ENCODE measurements around the gene NOL9.

The NOL9 gene

DNA sequence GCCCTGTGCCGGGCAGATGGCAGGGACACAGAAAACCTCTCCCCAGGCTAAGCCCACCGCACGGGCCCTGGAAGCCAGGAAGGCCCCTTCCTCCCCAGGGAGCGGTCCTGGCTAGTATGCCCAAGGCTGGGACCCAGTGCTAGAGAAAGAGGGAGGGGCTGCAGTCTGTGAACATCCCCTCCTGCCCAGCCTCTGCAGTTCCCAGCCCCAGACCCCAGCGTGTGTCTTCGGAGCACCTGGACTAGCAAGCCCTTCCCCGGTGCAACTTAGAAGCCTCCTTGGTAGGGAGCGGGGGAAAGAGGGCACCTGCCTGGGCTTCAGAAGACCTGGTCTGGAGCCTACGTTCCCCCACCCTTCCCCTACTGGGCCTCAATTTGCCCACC, 64.9 kb downstream of the NOL9 start:
- DNase-seq (ENCODE audit: low read depth), result no peak

DNA sequence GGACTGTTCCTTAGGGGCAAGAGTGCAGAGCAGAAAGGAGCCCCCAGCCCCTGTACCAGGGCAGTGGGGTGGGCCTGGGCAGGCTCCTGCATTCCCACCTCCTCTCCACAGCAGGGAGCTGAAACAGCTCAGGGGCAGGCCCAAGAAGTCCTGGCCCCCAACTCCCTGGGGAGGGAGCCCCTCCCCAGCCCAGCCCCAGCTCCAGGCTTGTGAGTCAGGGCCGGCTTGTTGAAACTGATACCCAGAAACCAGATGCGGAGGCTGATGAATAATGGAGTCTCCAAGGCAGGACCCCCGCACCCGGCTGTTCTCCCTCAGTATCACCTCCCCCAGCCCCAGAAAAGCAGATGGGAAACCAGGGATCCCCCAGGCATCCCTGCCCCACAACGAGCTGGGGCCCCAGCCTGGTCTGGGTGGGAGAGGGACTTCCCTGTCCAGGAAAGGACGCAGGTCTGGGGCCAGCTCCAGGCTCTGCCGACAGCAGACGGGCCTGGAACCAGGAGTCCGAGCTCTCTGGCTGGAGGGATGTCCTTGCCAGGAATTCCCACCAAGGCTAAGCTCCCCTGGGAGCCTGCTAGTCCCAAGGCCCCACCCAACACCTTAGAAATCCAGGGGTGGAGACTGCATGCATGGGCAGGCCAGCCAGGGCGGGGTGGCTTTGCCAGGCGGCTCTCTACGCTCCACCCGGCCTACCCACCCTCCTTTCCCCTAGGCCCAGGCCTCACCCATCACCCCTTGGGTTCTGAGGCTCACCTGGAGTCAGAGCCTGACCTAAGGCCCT, 65.5 kb downstream of the NOL9 start:
- no peak for DNase-seq (ENCODE audit: low read depth)

DNA sequence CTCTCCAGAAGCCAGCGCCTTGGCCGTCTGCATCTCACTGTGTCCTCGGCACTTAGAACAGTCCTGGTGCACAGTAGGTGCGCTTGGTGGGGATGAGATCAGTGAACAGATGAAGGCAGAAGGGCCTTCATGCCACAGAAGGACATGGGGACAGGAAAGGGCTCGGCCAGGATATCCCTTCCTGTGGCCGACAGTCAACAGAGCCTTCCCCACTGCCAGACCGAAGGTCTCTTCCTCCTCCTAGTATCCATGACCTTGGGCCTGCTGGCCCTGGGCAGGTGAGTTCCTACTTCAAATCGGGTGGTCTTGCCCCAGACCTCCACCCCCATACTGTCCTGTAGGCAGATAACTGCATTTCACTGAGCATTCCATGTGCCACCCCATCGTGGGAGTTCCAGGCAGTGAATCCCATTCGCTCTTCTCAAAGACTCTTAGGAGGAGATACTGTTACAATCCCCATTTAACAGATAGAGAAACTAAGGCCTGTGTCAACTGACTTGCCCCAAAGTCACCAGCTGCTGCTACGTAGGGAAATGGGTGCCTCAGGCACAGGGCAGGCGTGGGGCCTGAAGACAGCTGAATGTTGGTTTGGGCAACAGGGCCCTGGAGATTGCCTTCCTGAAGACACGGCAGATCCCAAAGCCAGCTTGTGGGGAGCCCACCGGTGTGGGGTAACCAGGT, 66.4 kb downstream of the NOL9 start:
- no peak for DNase-seq (ENCODE audit: low read depth)

DNA sequence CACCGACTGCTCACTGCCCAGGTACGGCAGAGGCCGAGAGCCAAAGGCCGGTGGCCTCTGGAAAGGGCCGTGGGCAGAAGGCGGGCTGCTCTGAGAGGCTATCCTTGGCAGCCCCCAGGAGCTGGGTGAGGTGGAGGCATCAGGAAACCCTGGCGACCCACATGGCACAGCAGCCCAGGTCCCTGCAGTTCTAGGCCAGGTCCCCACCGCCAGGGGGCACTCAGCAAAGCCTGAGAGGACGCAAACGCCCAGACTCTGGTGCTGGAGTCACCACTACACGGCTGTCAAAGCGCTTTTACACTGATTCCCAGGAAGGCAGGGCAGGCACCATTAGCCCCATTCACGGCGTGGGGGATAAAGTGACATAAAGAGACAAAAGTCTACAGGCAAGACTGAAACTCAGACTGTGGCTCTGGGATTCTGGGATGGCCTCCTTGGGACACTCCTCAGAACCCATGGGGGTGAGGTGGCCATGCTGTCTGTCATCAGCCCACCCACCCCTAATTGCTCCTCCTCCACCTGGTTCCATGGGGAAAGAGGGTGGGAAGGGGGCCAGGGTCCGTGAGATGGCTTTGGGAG, 67.8 kb downstream of the NOL9 start:
- DNase-seq (ENCODE audit: low read depth), result peak; percentile 72

DNA sequence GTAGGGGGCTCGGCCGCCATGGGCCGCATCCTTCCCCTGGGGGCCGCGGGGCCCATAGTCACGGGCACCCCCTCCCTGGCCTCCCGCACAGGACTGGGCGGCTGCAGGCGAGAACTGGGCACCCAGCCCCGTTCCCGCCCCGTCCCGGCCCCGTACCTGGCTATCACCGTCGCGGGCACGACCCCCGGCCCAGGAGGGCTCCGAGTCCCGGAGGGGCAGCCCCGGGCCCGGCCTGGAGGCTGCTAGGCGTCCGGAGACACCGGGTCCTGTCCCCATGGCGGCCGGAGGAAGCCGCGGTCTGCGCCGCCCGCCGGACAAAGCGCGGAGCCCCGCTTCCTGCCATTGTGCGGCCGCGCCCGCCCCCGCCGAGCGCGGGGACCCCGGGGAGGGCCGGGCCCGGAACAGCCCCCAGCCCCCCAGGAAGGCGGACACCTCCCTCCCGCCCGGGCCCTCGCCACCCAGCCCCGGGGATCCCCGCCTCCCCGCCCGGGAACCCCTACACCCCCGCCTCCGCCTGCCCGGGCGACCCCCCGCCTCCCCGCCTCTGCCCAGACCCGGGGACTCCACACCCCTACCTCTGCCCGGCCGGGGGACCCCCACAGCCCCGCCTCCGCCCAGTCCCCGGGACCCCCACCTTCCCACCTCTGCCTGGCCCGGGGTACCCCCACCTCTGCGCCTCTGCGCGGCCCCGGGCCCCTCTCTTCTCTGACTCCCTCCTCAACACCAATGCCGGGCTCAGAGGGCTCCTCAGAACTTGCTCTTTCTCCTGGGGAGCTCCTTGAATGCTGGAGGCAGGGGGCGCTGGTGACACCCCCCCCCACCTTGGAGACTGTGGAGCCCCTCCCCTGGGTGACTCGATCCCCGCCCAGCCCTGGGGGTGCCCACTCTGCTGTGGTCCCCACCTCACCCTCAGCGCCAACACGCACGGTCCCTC, 68.9 kb downstream of the NOL9 start:
- DNase-seq (ENCODE audit: low read depth), result no peak

DNA sequence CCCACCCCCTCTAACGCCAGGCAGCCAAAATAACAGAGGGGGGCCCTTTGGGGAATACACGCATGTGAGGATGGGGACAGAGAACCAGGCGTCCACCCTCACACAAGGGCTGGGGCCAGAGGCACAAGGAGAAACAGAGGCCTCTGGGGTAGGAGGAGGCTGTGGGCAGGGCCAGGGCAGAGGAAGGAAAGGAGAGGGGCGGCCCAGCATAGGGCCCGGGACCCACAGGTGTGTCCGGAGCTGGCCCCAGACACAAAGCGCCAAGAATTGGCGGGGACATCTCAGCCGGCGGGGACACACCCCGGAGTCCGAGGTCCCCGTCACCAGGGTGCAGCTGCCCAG, 69.5 kb downstream of the NOL9 start:
- DNase-seq (ENCODE audit: low read depth), result no peak

DNA sequence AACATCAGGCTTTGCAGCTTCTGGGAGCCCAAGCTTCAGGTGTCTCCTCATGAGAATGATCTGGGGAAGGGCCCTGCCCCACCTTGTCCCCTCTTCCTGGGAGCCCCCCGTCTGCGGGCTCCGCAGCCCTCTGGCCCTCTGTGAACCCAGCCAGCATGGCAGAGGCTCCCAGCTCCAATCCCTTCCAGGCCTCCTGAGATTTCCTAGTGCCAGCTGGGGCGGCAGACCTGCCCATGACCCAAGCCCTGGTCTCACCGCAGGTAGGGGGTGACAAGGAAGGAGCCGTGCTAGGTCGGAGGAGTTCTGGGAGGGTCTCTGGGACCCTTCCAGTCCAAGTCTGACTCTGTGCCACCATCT, 70.6 kb downstream of the NOL9 start:
- DNase-seq (ENCODE audit: low read depth), result no peak

DNA sequence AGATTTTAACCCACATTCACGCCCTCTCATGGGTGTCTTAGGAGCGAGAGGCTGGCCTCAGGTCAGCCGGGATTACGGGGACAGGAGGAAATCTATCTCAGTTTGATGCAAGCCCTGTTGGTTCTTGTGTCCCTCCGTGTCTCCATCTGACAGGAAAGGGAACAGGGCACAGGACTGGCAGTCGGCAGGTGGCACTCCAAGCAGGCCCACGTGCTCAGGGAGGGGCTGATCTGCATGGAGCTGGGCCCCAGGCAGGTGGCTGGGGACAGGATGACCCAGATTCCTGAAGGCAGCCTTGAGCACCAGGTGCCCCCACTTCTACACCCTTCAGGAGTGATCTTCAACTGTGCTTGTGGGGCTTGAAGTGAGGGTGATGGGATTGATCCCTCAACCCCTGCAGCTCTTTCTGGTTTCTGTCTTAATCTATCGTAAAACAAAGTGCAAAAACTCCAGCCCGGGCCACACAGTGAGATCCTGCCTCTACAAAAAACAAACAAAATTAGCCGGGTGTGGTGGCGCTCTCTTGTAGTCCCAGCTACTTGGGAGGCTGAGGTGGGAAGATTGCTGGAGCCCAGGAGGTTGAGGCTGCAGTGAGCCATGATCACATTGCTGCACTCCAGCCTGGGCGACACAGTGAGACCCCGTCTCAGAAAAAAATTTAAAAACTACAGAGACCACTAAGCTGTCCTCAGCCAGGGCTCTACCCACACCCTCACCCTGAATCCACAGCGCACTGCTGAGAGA, 71.1 kb downstream of the NOL9 start:
- no peak for DNase-seq (ENCODE audit: low read depth)

DNA sequence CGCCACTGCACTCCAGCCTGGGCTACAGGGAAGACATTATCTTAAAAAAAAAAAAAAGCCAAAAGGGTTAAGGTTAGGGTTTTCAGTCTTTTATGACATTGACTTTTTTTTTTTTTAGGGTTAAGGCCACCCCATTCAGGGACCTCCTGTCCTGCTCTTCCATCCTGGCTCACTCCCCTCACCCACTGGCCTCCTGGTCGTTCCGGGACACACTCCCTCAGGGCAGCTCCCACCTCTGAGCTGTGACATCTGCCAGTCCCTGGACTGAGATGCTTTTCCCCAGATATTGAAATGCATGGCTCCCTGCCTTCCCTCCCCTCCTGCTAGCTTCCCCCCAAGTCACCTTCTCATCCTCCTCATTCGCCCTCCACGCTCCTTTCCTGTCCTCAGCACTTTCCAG, 72.5 kb downstream of the NOL9 start:
- no peak for DNase-seq (ENCODE audit: low read depth)

DNA sequence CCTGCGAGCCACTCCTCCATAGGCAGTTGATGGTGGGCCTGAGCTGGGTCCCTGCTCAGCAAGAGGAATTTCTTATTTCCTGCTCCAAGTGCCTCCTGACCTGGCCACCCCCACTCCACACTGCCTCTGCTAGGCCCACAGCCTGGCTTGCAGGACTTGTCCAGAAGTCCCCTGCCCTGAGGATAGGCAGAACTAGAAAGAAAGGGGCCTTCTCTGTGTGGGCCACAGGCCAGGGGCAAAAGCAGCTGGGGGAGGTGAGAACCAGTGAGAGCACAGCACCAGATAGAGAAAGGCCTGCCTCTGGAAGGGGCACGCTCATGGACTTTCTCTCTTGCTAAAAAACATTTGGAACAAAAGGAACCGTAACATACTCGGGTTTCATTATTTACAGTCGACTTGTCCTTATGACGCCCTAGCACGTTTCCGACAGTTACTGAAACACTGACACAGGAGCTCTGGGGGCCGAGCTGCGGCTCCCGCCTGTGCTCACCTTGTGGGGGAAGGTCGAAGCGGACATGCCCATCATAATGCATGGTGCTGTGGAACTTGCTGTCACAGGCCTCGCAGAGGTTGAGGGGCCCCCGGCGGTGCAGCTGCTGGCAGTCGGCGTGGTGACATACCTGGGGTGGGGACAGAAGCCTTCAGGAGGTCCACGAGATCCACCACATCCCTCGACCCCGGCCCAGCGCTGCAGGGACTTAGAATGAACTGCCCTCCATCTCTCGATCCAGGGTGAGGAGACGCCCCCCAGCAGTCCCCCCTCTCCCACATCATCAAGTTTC, 77.1 kb downstream of the NOL9 start:
- no peak for DNase-seq (ENCODE audit: low read depth)

DNA sequence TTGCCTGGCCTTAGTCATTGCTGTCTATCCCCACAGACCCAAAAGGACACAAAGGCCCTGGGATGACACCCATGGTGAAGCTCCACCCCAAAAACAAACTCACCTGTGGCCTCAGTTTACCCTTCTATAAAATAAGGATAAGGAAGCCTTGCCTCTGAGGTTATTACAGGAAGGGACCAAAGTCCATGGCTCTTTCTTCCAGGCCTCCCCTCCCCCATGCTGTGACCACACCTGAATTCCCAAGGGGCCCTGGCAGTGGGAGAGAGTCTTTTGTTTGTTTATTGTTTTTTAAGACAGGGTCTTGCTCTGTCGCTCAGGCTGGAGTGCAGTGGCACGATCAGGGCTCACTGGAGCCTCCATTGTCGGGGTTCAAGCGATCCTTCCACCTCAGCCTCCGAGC, 77.8 kb downstream of the NOL9 start:
- DNase-seq (ENCODE audit: low read depth), result no peak

DNA sequence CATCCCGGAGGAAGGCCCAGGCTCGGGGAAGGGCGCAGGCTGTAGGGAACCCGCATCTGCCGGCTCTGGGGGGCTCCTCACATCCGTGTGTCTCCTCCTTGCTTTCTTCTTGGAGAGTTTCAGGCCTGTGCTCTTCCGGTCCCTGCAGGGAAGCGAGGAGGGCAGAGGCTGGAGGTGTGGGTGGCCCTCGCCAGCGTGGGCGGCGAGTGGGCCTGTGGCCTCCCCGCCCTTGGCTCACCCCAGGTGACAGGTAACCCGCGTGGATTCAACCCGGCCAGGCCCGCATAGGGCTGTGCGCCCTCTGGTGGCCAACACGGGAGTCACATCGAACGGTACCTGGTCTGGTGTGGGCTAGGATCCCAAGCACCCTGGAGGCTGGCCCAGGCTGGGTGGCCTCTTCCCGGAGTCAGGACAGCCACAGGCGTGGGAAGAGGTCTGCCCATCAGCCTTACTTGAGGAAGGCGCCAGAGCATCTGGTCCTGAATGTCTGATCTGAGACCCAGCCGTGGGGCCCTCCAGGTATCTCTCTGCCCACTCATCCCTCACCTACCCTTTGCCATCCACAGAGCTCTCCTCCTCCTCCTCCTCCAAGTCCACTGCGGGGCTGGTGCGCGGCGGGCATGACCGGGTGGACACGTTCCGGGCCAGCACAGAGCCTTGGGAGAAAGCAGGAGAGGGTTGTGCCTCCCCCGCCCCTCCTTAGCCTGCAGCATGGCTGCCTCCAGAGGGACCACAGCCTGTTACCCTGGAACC, 78.8 kb downstream of the NOL9 start:
- peak; percentile 75 for DNase-seq (ENCODE audit: low read depth)

DNA sequence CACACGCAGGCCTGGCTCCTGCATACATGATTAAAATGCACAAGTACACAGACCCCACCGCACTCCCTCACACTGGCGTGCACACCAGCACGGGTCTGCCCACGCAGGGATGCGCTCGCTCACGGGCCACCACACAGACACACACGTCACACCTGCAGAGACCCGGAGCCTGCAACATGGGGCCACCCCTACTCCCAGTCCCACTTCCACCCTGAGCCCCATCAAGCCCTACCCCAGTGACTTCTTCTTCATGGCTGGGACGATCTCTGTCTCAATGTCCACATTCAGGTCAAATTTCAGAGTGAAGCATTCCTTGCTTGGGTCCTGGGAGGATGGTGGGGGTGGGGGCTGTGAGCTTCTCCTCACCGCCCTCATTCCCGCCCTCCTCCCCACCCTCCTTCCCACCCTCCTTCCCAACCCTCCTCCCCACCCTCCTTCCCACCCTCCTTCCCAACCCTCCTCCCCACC, 79.5 kb downstream of the NOL9 start:
- DNase-seq (ENCODE audit: low read depth), result no peak

DNA sequence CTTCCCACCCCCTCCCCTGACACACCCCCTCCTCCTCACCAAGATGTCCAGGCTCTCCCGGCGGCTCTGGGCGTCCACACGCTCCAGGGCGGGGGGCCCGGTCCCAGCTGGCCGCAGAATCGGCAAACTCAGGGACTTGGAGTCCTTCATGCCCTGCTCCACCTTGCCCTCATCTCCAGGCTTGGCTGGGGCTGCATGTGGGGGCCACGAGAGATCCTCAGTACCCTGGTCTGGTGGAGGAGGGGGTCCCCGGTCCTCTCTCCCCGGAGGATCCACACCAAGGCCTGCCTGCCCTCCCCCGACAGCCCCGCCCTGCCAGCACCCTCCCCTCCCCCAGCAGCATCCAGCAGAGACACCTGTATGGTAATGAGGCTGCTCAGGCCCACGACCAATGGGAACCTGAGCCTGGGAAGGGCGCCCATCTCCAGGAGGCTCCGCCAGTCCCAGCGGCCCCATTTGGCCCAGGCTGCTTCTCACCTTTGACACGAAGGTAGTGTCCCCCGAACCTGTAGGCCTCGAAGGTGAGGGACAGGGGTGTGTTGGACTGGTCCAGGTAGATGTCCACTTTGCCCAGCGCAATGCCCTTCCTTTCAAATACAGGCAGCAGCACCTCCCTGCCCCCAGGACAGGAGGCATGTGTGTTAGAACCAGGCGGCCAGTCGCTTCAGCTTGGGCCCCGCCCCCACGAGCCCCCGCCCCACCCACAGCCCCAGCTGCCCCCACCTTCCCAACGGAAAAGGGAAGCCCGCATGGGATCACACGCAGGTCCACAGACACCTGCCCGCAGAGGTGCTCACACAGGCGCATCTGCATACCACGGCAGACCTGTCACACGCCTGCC, 80.1 kb downstream of the NOL9 start:
- DNase-seq (ENCODE audit: low read depth), result no peak

DNA sequence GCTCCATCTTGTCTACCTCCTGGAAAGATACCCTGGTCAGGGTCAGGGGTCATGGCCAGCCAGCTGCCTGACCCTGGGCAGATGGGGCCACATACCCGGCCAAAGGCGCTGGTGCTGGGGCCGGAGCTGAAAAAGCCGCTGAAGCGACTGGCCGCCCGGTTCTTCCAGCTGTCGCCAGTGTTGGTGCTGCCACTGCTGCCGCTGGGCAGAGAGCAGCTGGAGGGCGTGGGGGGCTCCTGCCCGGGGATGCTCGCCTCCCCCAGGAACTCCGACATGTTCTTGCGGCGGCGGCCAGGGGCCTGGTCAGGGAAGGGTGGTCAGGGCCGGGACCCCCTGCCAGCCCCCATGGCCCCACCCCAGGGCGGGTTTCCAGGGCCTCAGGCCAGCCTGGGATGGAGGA, 81.2 kb downstream of the NOL9 start:
- no peak for DNase-seq (ENCODE audit: low read depth)

DNA sequence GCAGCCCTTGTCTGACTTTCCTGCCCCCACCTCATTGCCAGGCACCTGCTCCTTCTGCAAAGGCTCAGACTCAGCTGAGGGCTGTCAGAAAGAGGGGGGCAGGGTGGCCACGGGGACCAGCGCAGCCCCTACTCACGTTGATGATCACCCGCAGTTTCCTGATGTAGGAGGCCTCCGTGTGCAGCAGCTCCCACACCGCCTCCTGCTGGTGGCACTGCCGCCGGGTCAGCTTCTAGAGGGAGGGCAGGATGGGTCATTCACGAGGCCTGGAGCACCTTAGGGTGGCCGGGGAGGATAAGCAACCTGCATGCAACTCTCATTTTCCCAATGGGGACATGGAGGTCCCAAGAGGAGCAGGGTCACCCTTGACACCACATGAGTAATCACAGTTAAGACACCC, 81.9 kb downstream of the NOL9 start:
- DNase-seq (ENCODE audit: low read depth), result no peak

DNA sequence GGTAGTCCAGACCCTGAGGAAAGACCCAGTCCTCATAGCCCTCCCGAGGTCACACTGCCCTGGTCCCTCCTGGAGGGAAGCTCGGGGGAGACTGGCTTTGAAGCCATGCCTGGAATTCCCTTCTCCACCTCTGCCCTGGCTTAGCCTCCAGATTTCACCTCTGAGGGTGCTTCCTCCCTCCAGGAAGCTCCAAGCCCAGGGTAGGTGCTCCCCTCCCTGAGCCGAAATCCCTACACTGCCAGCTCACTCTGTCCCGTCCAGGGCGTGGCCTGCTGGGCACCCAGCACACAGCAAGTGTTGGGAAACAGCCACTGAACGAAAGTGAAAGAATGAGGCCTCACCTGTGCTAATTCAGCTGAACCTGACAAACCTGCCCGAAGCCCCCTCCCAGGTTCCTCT, 82.3 kb downstream of the NOL9 start:
- no peak for DNase-seq (ENCODE audit: low read depth)
